ENCODE results near the gene GLOD5. TPM values are rescaled to one million over a fixed set of nuclear protein-coding genes. Genes with fewer than 3 reads are reported as not detected.

Gene GLOD5
- total RNA-seq (2014; rRNA removed; shearing (Covaris generic)), result not detected in 2 replicates

DNA sequence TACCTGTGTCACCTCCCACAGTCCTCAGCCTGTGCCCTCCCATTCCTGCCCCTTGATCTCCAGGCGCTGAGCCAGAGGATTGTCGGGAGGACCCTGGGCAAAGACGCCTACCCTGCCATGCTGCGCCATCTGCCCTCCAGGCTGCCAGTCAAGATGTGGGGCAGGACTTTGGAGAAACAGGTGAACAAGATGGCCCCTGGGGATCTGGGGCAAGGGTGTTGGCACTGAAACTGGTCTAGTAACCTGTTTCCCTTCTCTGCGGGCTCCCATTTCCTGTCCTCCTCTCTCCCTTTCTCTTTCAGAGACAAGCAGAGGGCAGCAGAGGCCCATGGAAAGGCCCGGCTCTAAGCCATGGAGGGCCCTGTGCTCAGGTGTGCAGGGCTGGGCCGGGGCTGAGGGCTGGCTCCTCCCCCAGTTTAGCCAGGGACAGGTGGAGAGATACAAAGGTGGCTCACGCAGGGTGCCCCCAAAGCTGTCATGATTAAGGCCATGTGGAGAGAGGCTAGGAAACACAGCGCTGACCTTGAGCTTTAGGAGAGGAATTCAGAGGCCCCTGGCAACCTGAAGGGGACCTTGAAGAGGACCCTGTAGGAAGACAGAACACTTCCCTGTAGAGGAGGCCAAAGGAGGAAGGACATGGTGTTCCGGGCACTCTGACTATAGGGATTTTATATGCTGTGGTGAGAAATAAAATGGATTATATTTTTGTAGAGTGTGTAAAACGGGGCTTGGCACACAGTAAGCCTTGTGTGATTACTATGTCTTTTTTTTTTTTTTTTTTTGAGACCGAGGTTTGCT, at the start of gene GLOD5:
GLOD5 (plus strand) TSS at position 74 of the 798 bp plus-strand sequence; CDS start at position 118, 44 bp downstream.
- no peak for DNase-seq (ENCODE audit: low read depth in 1 of 2, low spot score in 2 of 2)

DNA sequence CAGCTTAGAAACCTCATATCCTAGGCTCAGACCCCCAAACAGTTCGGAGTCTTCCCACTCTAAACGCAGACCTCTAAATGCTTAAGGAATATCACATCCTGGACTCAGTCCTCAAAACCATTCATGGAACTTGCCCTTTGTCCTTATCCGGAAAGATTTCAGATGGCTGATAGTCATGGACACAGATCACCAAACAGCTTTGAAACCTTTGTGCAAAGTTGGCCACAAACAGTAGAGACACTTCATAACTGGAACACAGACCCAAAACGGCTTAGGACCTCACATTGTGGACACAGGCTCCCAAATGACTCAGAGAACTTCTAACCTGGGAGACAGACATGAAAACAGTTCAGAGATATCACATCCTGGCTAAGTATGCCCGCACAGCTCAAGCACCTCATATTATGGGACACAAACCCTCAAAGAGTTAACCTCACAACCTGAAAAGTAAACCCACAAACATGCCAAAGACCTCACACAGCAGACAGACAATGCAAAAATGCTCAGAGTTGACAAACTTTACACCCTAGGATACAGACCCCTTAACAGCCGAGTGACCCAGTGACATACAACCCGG, 49.5 kb upstream of the GLOD5 start:
- no peak overlapping the region for H3K4me3 ChIP-seq
- H3K27me3 ChIP-seq (replicated peaks), result no peaks in the 10 kb centered on the region
- no peak overlapping the region for H3K27ac ChIP-seq

More for the DNA sequence above, at the start of gene GLOD5:
- H3K36me3 ChIP-seq, result no peaks in the 10 kb centered on the region
- H3K4me3 ChIP-seq, result no peak within 1 kb of the TSS
- no peaks in the 10 kb centered on the region for H3K4me1 ChIP-seq (replicated peaks)
- H3K9me3 ChIP-seq (replicated peaks), result no peaks in the 10 kb centered on the region
- H3K27ac ChIP-seq, result no peak within 1 kb of the TSS
- no peaks in the 10 kb centered on the region for H3K27me3 ChIP-seq (replicated peaks)

DNA sequence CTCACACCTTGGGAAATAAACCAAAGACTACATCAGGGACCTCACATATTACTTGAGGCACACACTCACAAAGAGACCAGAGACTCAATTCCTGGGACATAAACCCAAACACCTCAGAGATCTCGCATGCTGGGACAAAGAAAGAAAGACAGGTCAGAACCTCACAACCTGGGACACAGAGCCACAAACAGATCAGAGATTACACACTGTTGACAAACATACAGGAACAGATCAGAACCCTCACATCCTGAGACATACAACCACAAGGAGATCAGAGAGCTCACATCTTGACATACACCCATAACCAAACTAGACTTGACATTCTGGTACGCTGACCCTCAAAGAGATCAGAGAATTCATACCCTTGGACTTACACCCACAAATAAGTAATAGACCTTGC, 47.7 kb upstream of the GLOD5 start:
- H3K9me3 ChIP-seq (replicated peaks), result no peaks in the 10 kb centered on the region
- H3K4me1 ChIP-seq (replicated peaks), result peaks cover 45% of the 10 kb centered on the region
- H3K4me3 ChIP-seq, result no peak overlapping the region
- H3K27me3 ChIP-seq (replicated peaks), result no peaks in the 10 kb centered on the region
- no peak overlapping the region for H3K27ac ChIP-seq
- peaks cover 2% of the 10 kb centered on the region; the same call in 1 of the 2 replicates for H3K36me3 ChIP-seq
- DNase-seq (ENCODE audit: low read depth in 1 of 2, low spot score in 2 of 2), result no peak

More for the DNA sequence above, 49.5 kb upstream of the GLOD5 start:
- DNase-seq (ENCODE audit: low read depth in 1 of 2, low spot score in 2 of 2), result no peak
- Histone ChIP-seq H3K36me3 (peaks cover 8% of the 10 kb centered on the region; the same call in 1 of the 2 replicates), H3K9me3 (replicated peaks) (no peaks in the 10 kb centered on the region), H3K4me1 (replicated peaks) (peaks cover 45% of the 10 kb centered on the region)

DNA sequence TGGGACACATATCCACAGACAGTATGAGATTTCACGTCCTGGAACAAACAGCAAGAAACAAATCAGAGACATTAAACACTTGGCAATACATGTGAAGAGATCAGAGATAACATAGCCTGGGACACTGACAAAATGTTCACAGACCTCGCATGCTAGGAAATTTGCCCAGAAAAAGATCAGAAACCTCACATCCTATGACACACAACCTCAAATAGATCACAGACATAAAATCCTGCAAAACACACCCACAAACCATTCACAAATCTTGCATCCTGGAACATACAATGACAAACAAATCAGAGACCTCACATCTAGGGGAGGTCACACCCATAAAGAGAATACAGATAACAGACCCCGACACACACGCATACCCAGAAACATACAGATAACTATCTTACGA, 47.0 kb upstream of the GLOD5 start:
- H3K9me3 ChIP-seq (replicated peaks), result no peaks in the 10 kb centered on the region
- DNase-seq (ENCODE audit: low read depth in 1 of 2, low spot score in 2 of 2), result no peak

DNA sequence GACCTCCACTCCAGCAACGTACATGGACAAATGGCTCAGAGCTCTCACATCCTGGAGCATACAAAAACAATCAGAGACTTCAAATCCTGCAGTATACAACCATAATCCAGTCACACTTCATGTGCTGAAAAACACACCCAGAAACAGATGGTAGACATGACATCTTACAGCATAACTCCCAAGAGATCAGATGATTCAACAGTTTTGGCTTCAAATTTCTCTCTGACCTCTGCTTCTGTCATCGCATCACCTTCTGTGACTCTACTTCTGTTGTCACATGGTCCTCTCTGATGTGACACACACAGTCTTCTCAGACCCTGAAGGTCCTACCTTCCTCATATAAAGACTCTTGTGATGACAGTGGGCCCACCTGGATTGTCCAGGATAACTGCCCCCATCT, 46.5 kb upstream of the GLOD5 start:
- H3K4me1 ChIP-seq (replicated peaks), result peaks cover 45% of the 10 kb centered on the region
- no peaks in the 10 kb centered on the region for H3K27me3 ChIP-seq (replicated peaks)
- no peaks in the 10 kb centered on the region for H3K36me3 ChIP-seq
- DNase-seq (ENCODE audit: low read depth in 1 of 2, low spot score in 2 of 2), result no peak
- no peaks in the 10 kb centered on the region for H3K9me3 ChIP-seq (replicated peaks)
- H3K4me3 ChIP-seq, result no peak overlapping the region
- peak overlapping the region; percentile 33 for H3K27ac ChIP-seq

More for the DNA sequence above, 47.0 kb upstream of the GLOD5 start:
- H3K36me3 ChIP-seq, result no peaks in the 10 kb centered on the region
- H3K4me1 ChIP-seq (replicated peaks), result peaks cover 45% of the 10 kb centered on the region
- no peak overlapping the region for H3K27ac ChIP-seq
- no peaks in the 10 kb centered on the region for H3K27me3 ChIP-seq (replicated peaks)
- H3K4me3 ChIP-seq, result no peak overlapping the region

DNA sequence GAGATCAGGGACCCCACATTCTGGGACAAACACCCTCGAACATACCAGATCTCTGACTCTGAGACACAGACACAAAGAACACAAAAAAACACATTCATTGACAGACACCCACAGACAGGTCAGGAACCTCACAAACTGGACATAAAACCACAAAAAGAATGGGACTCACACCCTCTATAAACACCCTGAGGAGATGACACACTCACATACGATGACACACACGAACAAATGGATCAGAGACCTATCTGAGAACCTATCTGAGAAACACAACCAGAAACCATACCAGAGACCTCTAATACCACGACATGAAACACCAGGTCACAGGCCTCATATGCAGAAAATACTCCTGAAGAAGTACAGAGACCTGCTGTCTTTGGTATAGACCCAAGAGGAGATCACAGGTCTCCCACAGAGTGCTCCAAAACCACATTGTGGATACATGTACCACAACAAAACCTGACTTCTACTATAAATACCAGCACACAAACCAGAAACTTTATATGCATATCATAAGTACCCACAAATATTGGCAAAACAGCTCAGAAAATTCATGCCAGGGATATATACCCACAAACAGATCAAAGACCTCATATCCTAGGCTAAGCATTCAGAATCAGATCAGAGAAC, 45.6 kb upstream of the GLOD5 start:
- no peaks in the 10 kb centered on the region for H3K9me3 ChIP-seq (replicated peaks)
- H3K27ac ChIP-seq, result peak overlapping the region; percentile 33; the same call in 1 of the 2 replicates
- no peak overlapping the region for H3K4me3 ChIP-seq
- H3K27me3 ChIP-seq (replicated peaks), result no peaks in the 10 kb centered on the region
- peaks cover 45% of the 10 kb centered on the region for H3K4me1 ChIP-seq (replicated peaks)
- H3K36me3 ChIP-seq, result no peaks in the 10 kb centered on the region
- DNase-seq (ENCODE audit: low read depth in 1 of 2, low spot score in 2 of 2), result peak; percentile 45 to 58

DNA sequence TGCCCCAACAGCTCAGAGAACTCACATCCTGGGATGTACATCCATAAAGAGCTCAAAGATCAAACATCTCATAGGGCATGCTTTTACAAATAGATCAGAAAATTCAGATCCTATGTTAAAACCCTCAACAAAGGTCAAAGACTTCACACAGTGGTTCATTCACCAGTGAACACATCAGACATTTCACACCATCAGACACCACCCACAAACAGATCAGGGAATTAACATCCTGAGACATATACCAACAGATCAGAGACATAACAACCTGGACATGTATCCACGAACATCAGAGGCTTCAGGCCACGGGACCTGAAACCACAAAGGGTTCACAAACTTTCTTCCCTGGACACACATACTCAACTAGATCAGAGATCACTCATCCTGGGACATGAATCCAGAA, 41.6 kb upstream of the GLOD5 start:
- Histone ChIP-seq H3K27ac (no peak overlapping the region), H3K4me3 (no peak overlapping the region), H3K9me3 (replicated peaks) (no peaks in the 10 kb centered on the region), H3K27me3 (replicated peaks) (no peaks in the 10 kb centered on the region), H3K4me1 (replicated peaks) (peaks cover 15% of the 10 kb centered on the region), H3K36me3 (no peaks in the 10 kb centered on the region)
- DNase-seq (ENCODE audit: low read depth in 1 of 2, low spot score in 2 of 2), result no peak

DNA sequence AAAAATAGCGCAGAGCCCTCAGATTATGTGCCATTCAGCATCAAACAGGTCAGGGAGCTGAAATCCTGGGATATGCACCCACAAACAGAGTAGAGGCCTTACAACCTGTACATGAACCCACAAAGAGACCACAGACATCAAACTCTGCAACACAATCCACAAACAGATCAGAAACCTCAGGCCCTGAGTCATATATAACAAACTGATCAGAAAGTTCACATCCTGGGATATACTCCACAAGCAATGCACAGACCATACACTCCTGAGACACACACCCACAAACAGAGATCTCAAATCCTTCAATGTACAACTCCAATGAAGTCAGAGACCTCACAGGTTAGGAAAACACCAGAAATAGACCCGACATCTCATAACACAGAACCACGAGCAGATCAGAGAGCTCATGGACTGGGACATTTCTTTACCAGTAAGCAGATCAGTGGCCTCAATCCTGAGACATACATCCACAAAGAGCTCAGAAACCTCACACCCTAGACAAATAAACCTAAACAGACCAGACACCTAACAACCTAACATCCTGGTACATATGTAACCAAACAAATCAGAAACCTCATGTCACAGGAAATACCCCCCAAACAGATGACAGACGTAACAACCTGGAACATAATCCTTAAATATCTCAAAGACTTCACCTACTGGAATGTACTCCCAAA, 40.8 kb upstream of the GLOD5 start:
- Histone ChIP-seq H3K27ac (no peak overlapping the region), H3K9me3 (replicated peaks) (no peaks in the 10 kb centered on the region), H3K27me3 (replicated peaks) (no peaks in the 10 kb centered on the region), H3K36me3 (no peaks in the 10 kb centered on the region), H3K4me1 (replicated peaks) (peaks cover 7% of the 10 kb centered on the region), H3K4me3 (no peak overlapping the region)
- DNase-seq (ENCODE audit: low read depth in 1 of 2, low spot score in 2 of 2), result no peak

DNA sequence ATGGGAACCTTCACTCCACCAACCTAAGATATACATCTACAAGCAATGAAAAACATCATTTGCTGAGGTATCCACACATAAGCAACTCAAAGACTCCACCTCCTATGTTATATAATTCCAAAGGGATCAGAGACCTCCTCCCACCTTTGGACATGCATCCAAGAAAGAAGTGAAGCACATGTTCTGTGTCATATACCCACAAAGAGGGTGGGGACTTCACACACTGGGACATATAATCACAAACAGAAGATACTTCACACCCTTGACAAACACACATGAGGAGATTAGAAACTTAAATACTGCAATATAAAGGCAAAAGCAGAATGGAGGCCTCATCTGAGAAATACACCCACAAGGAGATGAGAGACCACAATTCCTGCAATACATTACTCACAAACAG, 39.6 kb upstream of the GLOD5 start:
- no peak for DNase-seq (ENCODE audit: low read depth in 1 of 2, low spot score in 2 of 2)
- Histone ChIP-seq H3K27ac (no peak overlapping the region), H3K27me3 (replicated peaks) (no peaks in the 10 kb centered on the region), H3K9me3 (replicated peaks) (no peaks in the 10 kb centered on the region), H3K4me3 (no peak overlapping the region), H3K4me1 (replicated peaks) (no peaks in the 10 kb centered on the region), H3K36me3 (no peaks in the 10 kb centered on the region)

DNA sequence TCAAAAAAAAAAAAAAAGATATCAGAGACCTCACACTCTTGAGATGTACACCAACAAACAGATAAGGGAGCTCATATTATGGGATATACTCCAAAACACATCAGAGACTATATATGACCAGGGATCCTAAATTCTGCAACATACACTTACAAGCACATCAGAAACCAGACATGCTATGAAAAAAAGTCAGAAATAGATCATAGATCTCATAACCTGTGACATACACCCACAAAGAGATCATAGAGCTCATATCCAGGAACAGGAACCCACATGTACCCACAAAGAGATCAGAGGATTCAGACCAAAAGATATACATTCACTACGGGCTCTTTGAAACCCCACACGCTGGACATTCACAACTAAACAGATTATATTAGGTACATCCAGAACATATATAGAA, 35.0 kb upstream of the GLOD5 start:
- Histone ChIP-seq H3K36me3 (no peaks in the 10 kb centered on the region), H3K4me3 (no peak overlapping the region), H3K27ac (no peak overlapping the region), H3K4me1 (replicated peaks) (no peaks in the 10 kb centered on the region), H3K9me3 (replicated peaks) (no peaks in the 10 kb centered on the region), H3K27me3 (replicated peaks) (no peaks in the 10 kb centered on the region)
- no peak for DNase-seq (ENCODE audit: low read depth in 1 of 2, low spot score in 2 of 2)

DNA sequence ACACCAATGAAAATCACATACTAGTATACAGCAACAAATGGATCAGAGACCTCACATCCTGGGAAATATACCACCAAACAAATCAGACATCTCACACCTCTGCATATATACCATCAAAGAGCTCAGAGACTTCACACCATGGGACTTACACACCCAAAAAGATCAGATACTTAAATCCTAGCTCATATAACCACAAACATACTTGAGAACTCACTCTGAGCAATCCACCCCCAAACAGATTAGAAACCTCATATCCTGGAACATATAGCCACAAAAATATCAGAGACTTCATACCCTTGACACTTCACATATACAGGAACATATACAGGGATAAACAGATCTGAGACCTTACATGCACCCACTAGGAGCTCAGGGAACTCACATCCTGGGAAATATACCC, 32.9 kb upstream of the GLOD5 start:
- H3K9me3 ChIP-seq (replicated peaks), result no peaks in the 10 kb centered on the region
- H3K4me3 ChIP-seq, result no peak overlapping the region
- no peak overlapping the region for H3K27ac ChIP-seq
- no peaks in the 10 kb centered on the region for H3K27me3 ChIP-seq (replicated peaks)
- no peaks in the 10 kb centered on the region for H3K36me3 ChIP-seq
- no peak for DNase-seq (ENCODE audit: low read depth in 1 of 2, low spot score in 2 of 2)
- H3K4me1 ChIP-seq (replicated peaks), result no peaks in the 10 kb centered on the region

DNA sequence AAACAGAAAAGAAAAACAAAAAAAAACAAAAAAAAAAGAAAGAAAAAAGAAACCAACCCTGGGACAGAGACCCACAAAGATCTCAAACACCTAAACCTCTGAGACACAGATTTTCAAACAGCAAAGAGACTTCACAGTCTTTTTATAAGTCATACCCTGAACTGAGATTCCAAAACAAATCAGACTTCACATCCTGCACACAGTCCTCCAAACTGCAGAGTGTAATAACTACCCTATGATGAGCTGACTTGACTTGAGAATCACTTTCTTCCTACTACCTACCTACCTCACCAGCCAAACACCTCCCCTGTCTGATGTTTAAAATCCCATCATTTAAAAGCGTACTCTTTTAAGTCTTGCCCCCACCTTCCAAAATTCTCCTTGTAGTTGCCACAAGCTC, 25.2 kb upstream of the GLOD5 start:
- peaks cover 6% of the 10 kb centered on the region for H3K4me1 ChIP-seq (replicated peaks)
- DNase-seq (ENCODE audit: low read depth in 1 of 2, low spot score in 2 of 2), result peak in 1 of 2 experiments; percentile 3
- no peaks in the 10 kb centered on the region for H3K9me3 ChIP-seq (replicated peaks)
- H3K27ac ChIP-seq, result no peak overlapping the region
- no peaks in the 10 kb centered on the region for H3K27me3 ChIP-seq (replicated peaks)
- H3K4me3 ChIP-seq, result no peak overlapping the region
- no peaks in the 10 kb centered on the region for H3K36me3 ChIP-seq

DNA sequence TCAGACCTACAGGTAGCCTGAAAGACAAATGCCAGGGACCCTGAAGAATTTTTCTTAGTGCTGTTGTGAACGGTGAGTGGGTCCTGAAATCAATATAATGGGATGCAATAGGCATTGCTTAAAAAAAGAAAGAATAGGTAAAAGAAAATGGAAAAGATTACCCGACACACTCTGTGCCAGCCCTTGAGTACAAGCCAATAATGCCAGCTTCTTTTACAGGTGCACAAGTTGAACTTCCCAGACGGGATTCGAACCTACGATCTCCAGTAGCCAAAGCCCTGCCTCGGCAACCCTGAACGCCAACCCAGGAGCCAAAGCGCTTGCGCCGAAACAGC, 24.7 kb upstream of the GLOD5 start:
- DNase-seq (ENCODE audit: low read depth in 1 of 2, low spot score in 2 of 2), result no peak
- no peaks in the 10 kb centered on the region for H3K36me3 ChIP-seq
- no peaks in the 10 kb centered on the region for H3K27me3 ChIP-seq (replicated peaks)
- H3K9me3 ChIP-seq (replicated peaks), result no peaks in the 10 kb centered on the region
- H3K4me3 ChIP-seq, result peak overlapping the region; percentile 49
- peaks cover 6% of the 10 kb centered on the region for H3K4me1 ChIP-seq (replicated peaks)
- H3K27ac ChIP-seq, result no peak overlapping the region

Measured in SJSA1 (cell line).